GM21786 (cell line): Measurements from ENCODE around the gene QKI.

ENCODE experiments used
- ATAC-seq: cut with Tn5 transposase; IDR thresholded peaks from one replicate; pipeline ENCODE4 v1.9.1; 2021; ENCODE audit not compliant: unreplicated experiment

The QKI gene

GRCh38 chr6:163527291-163527690 is 112.8 kb downstream of the QKI start:
- no peak for ATAC-seq

DNA sequence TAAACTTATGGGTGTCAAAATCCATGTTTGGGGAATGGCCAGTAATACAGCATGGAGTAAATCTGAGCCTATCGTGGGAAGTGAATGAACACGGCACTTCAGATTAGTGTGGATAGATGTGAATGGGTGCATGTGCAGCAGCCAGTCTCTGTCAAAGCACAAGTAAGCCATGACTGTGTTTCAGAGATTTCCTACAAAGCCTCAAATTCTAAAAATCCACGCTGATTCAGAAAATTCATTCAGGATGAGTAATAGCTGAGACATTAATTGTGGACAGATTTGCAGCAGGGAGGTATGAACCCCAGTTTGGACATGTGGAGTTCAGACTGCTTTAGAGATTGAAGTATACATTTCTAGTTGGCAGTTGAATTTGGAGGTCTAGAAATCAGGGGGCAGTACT is 115.1 kb downstream of the QKI start:
- no peak for ATAC-seq

GRCh38 chr6:163530406-163530805 is 115.9 kb downstream of the QKI start:
- ATAC-seq, result no peak

GRCh38 chr6:163531122-163531521 is 116.6 kb downstream of the QKI start:
- no peak for ATAC-seq

- no peak for ATAC-seq
Measured at GRCh38 chr6:163532526-163533078, 118.1 kb downstream of the QKI start.

DNA sequence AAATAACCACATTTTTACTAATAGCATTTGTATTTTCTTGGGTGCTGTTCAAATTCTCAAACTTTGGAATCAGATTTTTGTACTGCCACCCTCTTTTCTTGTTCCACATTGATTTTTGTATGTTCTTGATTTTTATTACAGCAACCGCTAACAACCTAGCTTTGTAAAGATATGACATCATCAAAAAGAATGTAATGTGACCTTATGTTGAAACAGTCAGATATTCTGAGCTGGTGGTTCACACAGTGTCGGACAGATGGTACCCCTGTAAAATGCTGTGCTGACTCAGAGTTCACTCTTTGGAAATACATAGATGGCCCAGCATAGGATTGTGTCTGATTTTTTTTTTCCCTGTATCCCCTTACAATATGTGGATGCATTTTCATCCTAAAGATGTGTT is 118.9 kb downstream of the QKI start:
- no peak for ATAC-seq

DNA sequence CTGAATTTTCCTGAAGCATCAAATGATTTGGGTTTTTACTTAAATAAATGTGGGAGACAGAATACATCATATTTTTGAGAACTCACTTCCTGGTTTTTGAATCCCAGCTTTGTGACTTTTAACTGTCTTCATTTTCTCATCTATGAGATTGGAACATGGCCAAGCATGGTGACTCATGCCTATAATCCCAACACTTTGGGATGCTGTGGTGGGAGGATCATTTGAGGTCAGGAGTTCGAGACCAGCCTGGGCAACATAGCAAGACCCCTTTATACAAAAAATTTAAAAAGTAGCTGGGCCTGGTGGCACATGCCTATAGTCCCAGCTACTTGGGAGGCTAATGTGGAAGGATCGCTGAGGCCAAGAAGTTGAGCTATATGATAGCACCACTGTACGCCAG is 122.3 kb downstream of the QKI start:
- ATAC-seq, result no peak

DNA sequence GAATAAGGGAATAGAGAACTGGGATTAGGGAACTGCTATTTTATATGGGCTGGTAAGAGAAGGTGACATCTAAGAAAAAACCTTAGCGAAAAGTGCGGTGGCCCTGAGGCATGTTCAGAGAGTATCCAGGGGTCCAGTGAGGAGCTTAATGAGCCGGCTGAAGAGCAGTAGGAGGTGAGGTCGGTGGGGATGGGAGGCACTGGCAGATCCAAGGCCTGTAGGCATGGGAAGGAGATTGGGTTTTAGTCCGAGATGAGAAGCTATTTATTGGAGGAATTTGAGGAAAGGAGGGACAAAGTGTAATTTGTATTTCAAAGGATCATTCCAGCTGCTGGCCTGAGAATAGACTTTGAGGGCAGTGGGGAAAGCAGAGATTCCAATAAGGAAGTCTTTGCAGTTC is 123.8 kb downstream of the QKI start:
- no peak for ATAC-seq

DNA sequence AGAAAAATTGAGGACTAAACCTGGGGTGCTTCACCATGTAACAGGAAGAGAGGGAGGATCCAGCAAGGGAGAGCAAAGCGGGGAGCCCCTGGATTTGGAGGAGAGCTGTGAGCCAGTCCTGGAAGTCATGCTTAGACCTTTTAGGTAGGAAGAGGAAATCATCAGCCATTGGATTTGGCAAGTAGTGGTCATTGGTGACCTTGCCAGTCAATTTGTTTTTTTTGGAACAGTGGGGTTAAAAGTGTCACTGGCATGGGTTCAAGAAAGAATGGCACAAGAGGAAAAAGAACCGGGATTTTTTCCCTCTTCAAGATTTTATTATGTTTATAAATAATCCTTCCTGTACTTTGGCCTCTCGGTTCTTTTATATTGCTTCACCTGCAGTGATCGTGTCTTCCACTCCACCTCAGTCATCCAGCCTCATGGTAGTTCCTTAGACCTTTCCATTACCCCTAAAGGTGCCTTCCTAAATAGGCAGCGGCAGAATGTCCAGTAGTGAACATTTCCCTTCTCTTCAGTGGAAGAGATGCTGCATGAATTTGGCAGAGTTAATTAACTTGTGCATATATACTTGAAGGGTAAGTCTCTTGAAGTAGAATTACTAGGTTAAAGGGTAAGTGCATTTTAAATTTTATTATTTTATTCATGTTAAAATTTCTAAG is 124.7 kb downstream of the QKI start:
- ATAC-seq, result no peak

DNA sequence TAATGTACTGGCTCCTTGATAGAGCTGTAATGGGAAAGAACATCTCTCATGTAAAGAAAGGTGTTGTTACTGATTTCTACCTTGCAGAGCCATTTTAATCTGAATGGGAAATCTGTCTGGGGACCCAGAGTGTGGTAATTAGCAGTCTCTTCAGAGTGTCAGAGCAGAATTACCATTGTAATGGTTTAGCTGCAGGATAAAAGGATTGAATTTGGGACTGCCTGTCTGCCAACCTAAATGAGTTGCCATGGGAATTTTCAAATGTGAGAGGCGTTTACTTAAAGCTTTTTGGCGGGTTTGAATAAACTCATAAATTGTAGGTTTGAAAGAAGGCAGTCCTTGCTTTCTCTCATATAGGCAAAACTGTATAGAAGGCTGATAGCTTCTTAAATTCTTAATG is 128.8 kb downstream of the QKI start:
- no peak for ATAC-seq

DNA sequence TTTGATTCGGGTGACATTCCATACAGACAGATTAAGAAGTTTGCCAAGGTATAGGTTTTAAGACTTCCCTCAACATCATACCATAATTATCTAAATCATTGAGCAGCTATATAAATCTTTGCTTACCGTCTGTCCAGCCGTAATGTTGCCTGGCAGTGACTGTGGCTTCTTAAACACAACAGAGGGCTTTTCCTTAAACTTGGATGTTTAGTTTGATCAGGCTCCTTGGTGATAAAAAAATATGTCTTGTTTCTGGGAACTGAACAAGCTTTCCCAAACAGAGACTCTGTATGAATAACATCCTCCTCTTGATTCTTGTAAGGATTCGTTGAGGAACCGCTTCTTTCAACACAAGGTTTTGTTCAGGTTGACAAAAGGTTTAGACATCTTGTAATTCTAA is 130.9 kb downstream of the QKI start:
- ATAC-seq, result no peak

- no peak for ATAC-seq
Measured at GRCh38 chr6:163547287-163547686, 132.8 kb downstream of the QKI start.

DNA sequence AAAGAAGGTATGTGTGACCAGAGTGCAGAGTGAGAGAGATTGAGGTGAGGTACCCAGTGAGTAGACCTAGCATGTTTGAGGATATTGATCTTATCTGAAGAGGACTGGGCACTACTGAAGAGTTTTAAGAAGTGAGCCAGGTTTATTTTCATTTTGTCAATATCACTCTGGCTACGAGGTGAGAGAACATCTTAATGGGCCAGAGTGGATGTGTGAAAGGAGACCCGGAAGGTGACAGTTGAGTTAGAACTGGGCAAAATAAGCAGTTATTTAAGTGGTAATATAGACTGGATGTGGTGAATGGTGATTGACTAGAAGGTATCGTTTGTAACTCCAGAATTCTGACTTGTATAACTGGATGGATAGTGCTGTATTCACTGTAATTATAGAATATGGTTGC is 134.1 kb downstream of the QKI start:
- ATAC-seq, result no peak

- no peak for ATAC-seq
Measured at GRCh38 chr6:163554032-163554431, 139.5 kb downstream of the QKI start.

- peak; percentile 64 for ATAC-seq
Measured at GRCh38 chr6:163554663-163555062, 140.1 kb downstream of the QKI start.

GRCh38 chr6:163559661-163560060 is 145.1 kb downstream of the QKI start:
- ATAC-seq, result no peak

GRCh38 chr6:163563318-163563717 is 148.8 kb downstream of the QKI start:
- ATAC-seq, result no peak

DNA sequence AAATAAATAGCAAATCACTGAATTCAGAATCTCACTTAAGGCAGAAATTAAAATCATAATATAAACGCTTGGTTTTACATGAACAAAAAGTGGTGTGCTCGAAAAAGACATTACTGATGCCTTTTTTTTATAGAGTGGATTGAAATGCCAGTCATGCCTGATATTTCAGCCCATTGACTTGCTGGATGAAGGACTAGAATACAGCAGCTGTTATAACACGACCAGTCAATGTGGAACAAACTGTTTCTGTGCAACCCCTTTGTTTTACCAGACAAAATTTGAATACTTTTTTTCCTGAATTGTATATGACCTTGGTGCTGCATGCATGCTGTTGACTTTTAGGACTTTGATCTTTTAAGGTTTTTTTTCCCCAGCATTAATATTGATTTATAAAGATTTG is 150.0 kb downstream of the QKI start:
- ATAC-seq, result no peak

DNA sequence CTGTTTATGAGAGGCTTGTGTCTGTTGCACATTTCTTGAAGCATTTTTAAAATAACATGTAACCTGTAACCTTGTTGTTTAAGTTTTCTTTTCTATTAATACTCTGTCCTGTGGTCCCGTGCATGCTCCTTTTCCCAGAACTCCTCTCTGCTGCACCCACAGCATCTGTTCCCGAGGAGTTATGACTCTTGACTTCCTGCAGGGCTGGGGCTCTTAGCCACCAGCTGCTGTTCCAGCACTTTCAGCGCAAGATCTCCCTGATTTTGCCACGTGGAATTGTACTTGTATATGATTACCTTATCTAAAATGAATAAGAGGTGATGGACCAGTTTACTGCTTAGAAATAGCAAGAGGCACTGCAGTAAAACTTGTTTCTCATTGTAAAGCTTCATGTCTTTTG is 150.6 kb downstream of the QKI start:
- no peak for ATAC-seq

DNA sequence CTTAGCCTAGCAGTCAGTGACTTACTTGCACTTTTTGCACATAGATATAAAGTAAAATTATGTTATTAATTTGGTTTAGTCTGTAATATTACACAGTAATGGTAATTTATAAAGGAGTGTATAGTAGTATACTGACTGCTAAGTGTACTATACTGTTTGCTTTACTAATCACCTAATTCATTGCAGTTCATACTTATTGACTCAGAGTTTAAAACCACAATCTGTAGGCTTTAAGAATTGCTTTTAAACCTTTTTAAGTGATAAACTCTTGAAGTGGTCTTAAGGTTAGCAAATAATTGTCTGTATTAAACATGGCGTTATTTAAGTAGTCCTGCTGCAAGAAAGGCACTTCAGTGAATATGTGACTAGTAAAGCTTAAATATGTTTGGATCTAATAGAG is 151.5 kb downstream of the QKI start:
- ATAC-seq, result no peak

- no peak for ATAC-seq
Measured at GRCh38 chr6:163568275-163568674, 153.8 kb downstream of the QKI start.

GRCh38 chr6:163570579-163571231 is 156.2 kb downstream of the QKI start:
- no peak for ATAC-seq

DNA sequence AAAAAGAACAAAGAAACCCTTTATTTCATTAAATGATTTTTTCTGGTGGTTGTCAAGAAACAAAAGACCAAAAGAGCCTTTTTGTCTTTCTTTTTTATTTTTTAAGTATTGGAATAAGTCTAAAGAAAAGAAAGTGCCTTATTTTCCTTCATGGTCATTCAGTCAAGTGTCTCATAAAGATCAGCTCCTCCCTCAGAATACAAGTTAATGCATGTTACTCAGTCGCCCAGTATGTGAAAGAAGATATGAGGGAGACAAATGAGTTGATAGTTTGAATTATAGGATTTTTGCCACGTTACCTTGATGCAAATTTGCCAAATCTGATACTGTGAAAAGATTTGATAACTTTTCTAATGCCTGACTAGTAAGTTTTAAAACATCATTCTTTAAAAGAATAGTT is 157.2 kb downstream of the QKI start:
- no peak for ATAC-seq
